Smooth muscle cell (in vitro differentiated cells): ENCODE results near the gene JAM3. TPM values are rescaled to one million over a fixed set of nuclear protein-coding genes. Genes with fewer than 3 reads are reported as not detected.

Source experiments
- DNase-seq: peaks from one replicate; lab custom pipeline; 2025; ENCODE audit not compliant: unreplicated experiment; lab: John Stamatoyannopoulos, UW
- H2AFZ ChIP-seq: fragments of 200-600 bp; sonication (generic); 2 replicates; pipeline ENCODE4 v1.6.0; 2016; ENCODE audit warnings: antibody characterized with exemption, low read depth, mild to moderate bottlenecking
- H3F3A ChIP-seq: fragments of 200-600 bp; sonication (generic); 2 replicates; pipeline ENCODE4 v1.6.0; 2017; ENCODE audit warnings: antibody characterized with exemption, low read depth
- H3K27ac ChIP-seq: fragments of 200-600 bp; sonication (generic); 2 replicates; pipeline ENCODE4 v1.5.1; 2016; ENCODE audit warnings: low read depth, mild to moderate bottlenecking
- H3K27me3 ChIP-seq: fragments of 200-600 bp; sonication (generic); 2 replicates; pipeline ENCODE4 v1.6.1; 2016; ENCODE audit warnings: low read depth, mild to moderate bottlenecking
- H3K36me3 ChIP-seq: fragments of 200-600 bp; sonication (generic); 2 replicates; pipeline ENCODE4 v1.5.1; 2016; ENCODE audit warnings: low read depth
- H3K4me1 ChIP-seq: fragments of 200-600 bp; sonication (generic); 2 replicates; pipeline ENCODE4 v1.5.1; 2016; ENCODE audit warnings: low read depth
- H3K4me2 ChIP-seq: fragments of 200-600 bp; sonication (generic); 2 replicates; pipeline ENCODE4 v1.6.0; 2016; ENCODE audit warnings: mild to moderate bottlenecking
- H3K4me3 ChIP-seq: fragments of 200-600 bp; sonication (generic); 2 replicates; pipeline ENCODE4 v1.5.1; 2016; ENCODE audit warnings: mild to moderate bottlenecking
- H3K79me2 ChIP-seq: fragments of 200-600 bp; sonication (generic); 2 replicates; pipeline ENCODE4 v1.6.0; 2016; ENCODE audit warnings: low read depth, mild to moderate bottlenecking
- H3K9ac ChIP-seq: fragments of 200-600 bp; sonication (generic); 2 replicates; pipeline ENCODE4 v1.6.0; 2016; ENCODE audit warnings: low read depth
- H3K9me3 ChIP-seq: fragments of 200-600 bp; sonication (generic); replicated peaks from 2 replicates; pipeline ENCODE4 v1.5.1; 2016; ENCODE audit warnings: low read depth
- H4K20me1 ChIP-seq: fragments of 200-600 bp; sonication (generic); 2 replicates; pipeline ENCODE4 v1.6.0; 2016; ENCODE audit warnings: low read depth
- WGBS: methylation state at CpG from one replicate; pipeline ENCODE4 v1.1.7; 2016; ENCODE audit warnings: low lambda C conversion rate; 5-methylcytosine and 5-hydroxymethylcytosine counted together
- polyA plus RNA-seq: library from polyadenylated mRNA; unstranded; fragments of >200 nt; fragmentation: Nextera tagmentation; extraction: Ambion mirVana; gene quantifications from 2 replicates; pipeline ENCODE4 v1.2.1, GENCODE V29; 2016
- total RNA-seq: library from RNA; depleted of rRNA; stranded (reverse); fragments of >200 nt; gene quantifications from 2 replicates; pipeline ENCODE4 v1.2.3, GENCODE V29; 2014
- TF ChIP-seq, protein P1 (sequence below): fragments of 200-600 bp; sonication (generic); IDR thresholded peaks from 2 replicates; pipeline ENCODE4 v1.5.1; 2017; ENCODE audit warnings: borderline replicate concordance, mild to moderate bottlenecking, antibody characterized with exemption; ENCODE audit not compliant: insufficient read depth, poor library complexity, severe bottlenecking

JAM3 gene
- total and polyA plus RNA-seq, 2 experiments from 2014 or later: 75.5 to 82.9 TPM

GRCh38 chr11:134097166-134097565, 28.3 kb downstream of the JAM3 start:
- H3K27ac ChIP-seq: no peak overlapping the region
- no peaks in the 10 kb centered on the region for H3F3A ChIP-seq
- H2AFZ ChIP-seq: no peak overlapping the region
- H3K79me2 ChIP-seq: peaks cover 63% of the 10 kb centered on the region
- H3K4me1 ChIP-seq: peaks cover 7% of the 10 kb centered on the region
- 97% methylated on average over 3 of the region's 3 CpGs for WGBS
- TF ChIP-seq, protein P1, sequence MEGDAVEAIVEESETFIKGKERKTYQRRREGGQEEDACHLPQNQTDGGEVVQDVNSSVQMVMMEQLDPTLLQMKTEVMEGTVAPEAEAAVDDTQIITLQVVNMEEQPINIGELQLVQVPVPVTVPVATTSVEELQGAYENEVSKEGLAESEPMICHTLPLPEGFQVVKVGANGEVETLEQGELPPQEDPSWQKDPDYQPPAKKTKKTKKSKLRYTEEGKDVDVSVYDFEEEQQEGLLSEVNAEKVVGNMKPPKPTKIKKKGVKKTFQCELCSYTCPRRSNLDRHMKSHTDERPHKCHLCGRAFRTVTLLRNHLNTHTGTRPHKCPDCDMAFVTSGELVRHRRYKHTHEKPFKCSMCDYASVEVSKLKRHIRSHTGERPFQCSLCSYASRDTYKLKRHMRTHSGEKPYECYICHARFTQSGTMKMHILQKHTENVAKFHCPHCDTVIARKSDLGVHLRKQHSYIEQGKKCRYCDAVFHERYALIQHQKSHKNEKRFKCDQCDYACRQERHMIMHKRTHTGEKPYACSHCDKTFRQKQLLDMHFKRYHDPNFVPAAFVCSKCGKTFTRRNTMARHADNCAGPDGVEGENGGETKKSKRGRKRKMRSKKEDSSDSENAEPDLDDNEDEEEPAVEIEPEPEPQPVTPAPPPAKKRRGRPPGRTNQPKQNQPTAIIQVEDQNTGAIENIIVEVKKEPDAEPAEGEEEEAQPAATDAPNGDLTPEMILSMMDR: no peak
- no peak overlapping the region for H3K4me2 ChIP-seq
- no peak for DNase-seq
- no peak overlapping the region for H3K4me3 ChIP-seq
- H3K9ac ChIP-seq: no peak overlapping the region
- H3K27me3 ChIP-seq: no peaks in the 10 kb centered on the region
- peaks cover 65% of the 10 kb centered on the region for H4K20me1 ChIP-seq
- no peaks in the 10 kb centered on the region for H3K36me3 ChIP-seq
- no peaks in the 10 kb centered on the region for H3K9me3 ChIP-seq

DNA sequence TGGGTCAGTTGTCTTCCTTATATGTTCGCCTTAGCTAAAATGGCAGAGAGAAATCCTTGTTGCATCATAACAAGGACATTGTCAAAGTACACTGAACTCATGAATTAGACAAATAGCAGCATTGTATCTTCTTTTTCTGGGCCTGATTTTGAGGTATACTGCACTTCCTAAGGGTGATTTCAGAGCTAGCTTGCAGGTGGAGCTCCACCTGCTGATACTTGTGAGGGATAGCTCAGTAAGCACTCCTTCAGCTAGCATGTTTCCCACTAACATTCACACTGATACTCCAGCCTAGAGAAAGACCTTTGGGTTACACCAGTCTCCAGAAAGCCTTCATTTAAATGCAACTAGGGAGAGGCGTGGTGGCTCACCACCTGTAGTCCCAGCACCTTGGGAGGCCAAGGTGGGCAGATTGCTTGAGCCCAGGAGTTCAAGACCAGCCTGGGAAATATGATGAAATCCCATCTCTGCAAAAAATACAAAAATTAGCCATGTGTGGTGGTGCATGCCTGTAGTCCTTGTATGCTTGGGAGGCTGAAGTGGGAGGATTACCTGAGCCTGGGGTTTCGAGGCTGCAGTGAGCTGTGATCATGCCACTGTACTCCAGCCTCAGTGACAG, 29.8 kb downstream of the JAM3 start:
- Histone ChIP-seq H2AFZ (no peak overlapping the region), H3K4me1 (peaks cover 7% of the 10 kb centered on the region), H3K9me3 (no peaks in the 10 kb centered on the region), H3K36me3 (no peaks in the 10 kb centered on the region), H3K27ac (no peak overlapping the region), H3F3A (no peaks in the 10 kb centered on the region), H3K27me3 (no peaks in the 10 kb centered on the region), H3K4me3 (no peak overlapping the region), H4K20me1 (peaks cover 62% of the 10 kb centered on the region), H3K4me2 (no peak overlapping the region), H3K9ac (no peak overlapping the region), H3K79me2 (peaks cover 63% of the 10 kb centered on the region)
- WGBS: 88% methylated on average over 3 of the region's 3 CpGs
- TF ChIP-seq, protein P1: no peak
- no peak for DNase-seq

GRCh38 chr11:134100171-134100570, 31.3 kb downstream of the JAM3 start:
- Histone ChIP-seq H3K9ac (no peak overlapping the region), H3K4me1 (peaks cover 7% of the 10 kb centered on the region), H3K4me3 (no peak overlapping the region), H3F3A (no peaks in the 10 kb centered on the region), H3K79me2 (peaks cover 53% of the 10 kb centered on the region), H3K36me3 (no peaks in the 10 kb centered on the region), H2AFZ (no peak overlapping the region), H3K4me2 (no peak overlapping the region), H4K20me1 (peaks cover 53% of the 10 kb centered on the region), H3K9me3 (no peaks in the 10 kb centered on the region), H3K27ac (no peak overlapping the region), H3K27me3 (no peaks in the 10 kb centered on the region)
- TF ChIP-seq, protein P1: no peak
- DNase-seq: no peak
- WGBS: 92% methylated on average over 2 of the region's 2 CpGs

DNA sequence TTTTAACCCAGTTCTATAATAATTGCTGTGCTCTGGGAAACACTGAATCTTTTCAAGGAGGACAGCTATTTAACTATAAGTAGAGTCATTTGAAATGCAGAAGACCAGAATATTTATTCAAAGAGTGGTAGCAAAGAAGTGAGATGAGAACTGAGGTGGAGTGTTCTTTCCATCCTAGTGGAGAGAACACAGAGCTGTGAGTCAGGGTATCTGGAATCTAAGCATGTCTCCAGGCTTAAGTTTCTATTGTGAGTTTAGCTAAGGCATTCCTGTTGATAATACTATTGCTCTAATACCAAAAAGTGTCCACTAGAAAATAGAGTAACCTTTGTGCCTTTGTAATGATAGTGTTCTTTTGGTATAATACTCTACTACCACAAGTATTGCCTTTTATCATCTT, 32.4 kb downstream of the JAM3 start:
- Histone ChIP-seq H3K9me3 (no peaks in the 10 kb centered on the region), H3K4me2 (no peak overlapping the region), H3F3A (no peaks in the 10 kb centered on the region), H4K20me1 (peaks cover 42% of the 10 kb centered on the region), H3K4me1 (peaks cover 7% of the 10 kb centered on the region), H3K79me2 (peaks cover 45% of the 10 kb centered on the region), H2AFZ (no peak overlapping the region), H3K4me3 (no peak overlapping the region), H3K36me3 (no peaks in the 10 kb centered on the region), H3K9ac (no peak overlapping the region), H3K27me3 (no peaks in the 10 kb centered on the region), H3K27ac (no peak overlapping the region)
- no peak for DNase-seq
- TF ChIP-seq, protein P1: no peak
